GM12878 (cell line): ENCODE data around the gene TATDN2. TPM values are rescaled to one million over a fixed set of nuclear protein-coding genes. Genes with fewer than 3 reads are reported as not detected.
A peak's percentile ranks its signal among the peaks of the same experiment; 100 is the strongest.

ENCODE experiments used
- BCL11A ChIP-seq: IDR thresholded peaks from 2 replicates; pipeline ENCODE4 v1.6.1; 2011; ENCODE audit warnings: low read depth, low read length
- FOS ChIP-seq: IDR thresholded peaks from 3 replicates; pipeline ENCODE4 v1.6.1; 2011; ENCODE audit warnings: borderline replicate concordance; ENCODE audit not compliant: insufficient read length; ENCODE audit errors: extremely low read depth
- GATAD2B ChIP-seq: fragments of 450-650 bp; conservative IDR thresholded peaks from 2 replicates; pipeline ENCODE4 v1.6.1; 2017; ENCODE audit warnings: low read depth, mild to moderate bottlenecking, moderate library complexity
- JUNB ChIP-seq: IDR thresholded peaks from 2 replicates; pipeline ENCODE4 v1.6.1; 2016; ENCODE audit warnings: antibody characterized with exemption, mild to moderate bottlenecking
- KLF5 ChIP-seq: fragments of 450-650 bp; IDR thresholded peaks from 2 replicates; pipeline ENCODE4 v1.6.1; 2014; ENCODE audit warnings: mild to moderate bottlenecking; ENCODE audit not compliant: partially characterized antibody
- MTA3 ChIP-seq: IDR thresholded peaks from 2 replicates; pipeline ENCODE4 v1.6.1; 2012; ENCODE audit warnings: low read length, inconsistent platforms, borderline replicate concordance
- MYC ChIP-seq: IDR thresholded peaks from 2 replicates; pipeline ENCODE4 v1.6.1; 2011; ENCODE audit warnings: mild to moderate bottlenecking, low read length, moderate library complexity, inconsistent platforms; ENCODE audit not compliant: insufficient read depth, insufficient replicate concordance, insufficient read length, severe bottlenecking
- NFYB ChIP-seq: IDR thresholded peaks from 2 replicates; pipeline ENCODE4 v1.6.1; 2011; ENCODE audit warnings: low read depth, mild to moderate bottlenecking, low read length, improper control_type of control experiment, moderate library complexity; ENCODE audit not compliant: insufficient read depth
- NR2F1 ChIP-seq: fragments of 450-650 bp; conservative IDR thresholded peaks from 2 replicates; pipeline ENCODE4 v1.6.1; 2017; ENCODE audit warnings: mild to moderate bottlenecking
- NRF1 ChIP-seq: conservative IDR thresholded peaks from 2 replicates; pipeline ENCODE4 v1.6.1; 2011; ENCODE audit warnings: mild to moderate bottlenecking, low read depth, low read length, improper control_type of control experiment
- SIN3A ChIP-seq: IDR thresholded peaks from 2 replicates; pipeline ENCODE4 v1.6.1; 2012; ENCODE audit warnings: low read depth, low read length, improper control_type of control experiment
- TBL1XR1 ChIP-seq: IDR thresholded peaks from 2 replicates; pipeline ENCODE4 v1.6.1; 2012; ENCODE audit warnings: low read depth, low read length, improper control_type of control experiment
- ZBED1 ChIP-seq: IDR thresholded peaks from 2 replicates; pipeline ENCODE4 v1.6.1; 2016; ENCODE audit warnings: borderline replicate concordance
- ZNF207 ChIP-seq: fragments of 450-650 bp; IDR thresholded peaks from 2 replicates; pipeline ENCODE4 v1.6.1; 2014; ENCODE audit warnings: antibody characterized with exemption, mild to moderate bottlenecking, borderline replicate concordance
- polyA plus RNA-seq, 11 experiments: library from polyadenylated mRNA; depleted of rRNA in 4 of 11; unstranded in 6 of 11; stranded (reverse) in 5 of 11; fragments of >200 nt; fragmentation: Nextera tagmentation in 4 of 11; fragmentation: Illumina TruSeq in 1 of 11; extraction: Ambion mirVana in 4 of 11; extraction: Trizol in 1 of 11; gene quantifications; 1 replicate in 1 of 11; 2 replicates in 10 of 11; pipeline versions ENCODE4 v1.2.1 to v1.2.3, GENCODE V29; 2011 to 2016; ENCODE audit warnings: inconsistent platforms in 2 of 11, missing spikeins in 2 of 11, low read depth in 1 of 11
- total RNA-seq, 4 experiments: library from RNA; depleted of rRNA in 3 of 4; stranded (reverse); fragments of >200 nt in 3 of 4; fragmentation: Illumina TruSeq in 1 of 4; extraction: Trizol in 1 of 4; gene quantifications; 2 replicates each; pipeline versions ENCODE4 v1.2.1 to v1.2.3, GENCODE V29; 2013 to 2021
- TF ChIP-seq, protein P1 (sequence below): fragments of 450-650 bp; IDR thresholded peaks from 2 replicates; pipeline ENCODE4 v1.6.1; 2018; ENCODE audit warnings: mild to moderate bottlenecking, low read depth, moderate library complexity; ENCODE audit not compliant: partially characterized antibody
- TF ChIP-seq, protein P2 (sequence below): IDR thresholded peaks from 2 replicates; pipeline ENCODE4 v1.6.1; 2012; ENCODE audit warnings: improper control_type of control experiment, low read depth, low read length; ENCODE audit not compliant: insufficient replicate concordance
- TF ChIP-seq, protein P3 (sequence below): fragments of 150-350 bp; IDR thresholded peaks from 2 replicates; pipeline ENCODE4 v1.6.1; 2014; ENCODE audit warnings: mild to moderate bottlenecking, low read depth, low read length

The TATDN2 gene
- total and polyA plus RNA-seq, 10 of the 15 experiments (the other 5 are each of a cell fraction or from before 2014, with no cell fraction given): 4.2 to 36.5 (median 15.8) TPM

DNA sequence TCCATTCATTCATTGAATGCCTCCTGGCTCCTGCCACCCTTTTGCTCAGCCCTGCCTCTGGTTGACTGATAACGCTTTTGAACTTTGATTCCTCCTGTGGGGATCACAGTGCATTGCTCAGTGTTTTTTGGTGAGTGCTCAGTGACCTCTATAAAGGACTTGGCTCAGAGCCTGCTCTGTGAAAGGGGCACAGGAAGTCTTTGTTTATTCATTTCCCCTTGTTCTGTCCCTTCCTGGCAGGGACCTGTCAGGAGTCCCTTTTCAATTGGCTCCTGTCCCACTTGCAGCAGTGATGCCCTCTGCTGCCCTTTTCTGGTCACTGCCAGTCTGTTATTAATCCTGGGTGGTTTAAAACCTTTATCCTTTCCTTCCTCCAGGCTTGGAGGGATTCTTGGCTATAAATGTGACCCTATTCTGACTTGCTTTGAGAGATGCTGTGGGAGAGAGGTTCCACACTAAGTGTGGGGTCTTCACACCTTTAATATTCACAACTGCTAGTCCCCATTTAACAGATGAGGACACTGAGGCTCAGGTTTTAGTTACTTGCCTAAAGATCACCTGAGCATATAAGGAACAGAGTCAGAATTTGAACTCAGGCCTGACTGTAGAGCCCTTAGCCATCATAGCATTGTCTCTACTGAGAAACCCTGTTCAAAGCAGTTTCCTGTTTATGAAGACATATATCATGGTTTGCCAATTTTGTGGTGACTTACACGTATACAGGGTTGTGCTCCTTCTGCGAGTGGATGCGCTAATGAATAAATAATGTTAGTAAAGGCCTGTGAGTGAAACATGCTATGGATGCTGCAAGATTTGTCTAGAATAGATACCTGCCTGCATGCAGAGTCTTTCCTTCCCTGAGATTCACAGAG is 23.2 kb upstream of the TATDN2 start (continued):
- TF ChIP-seq JUNB: no peak
- peak; percentile 63 for TF ChIP-seq KLF5
- no peak for TF ChIP-seq SIN3A
- peak; percentile 40; the same call in 1 of the 2 replicates for TF ChIP-seq NR2F1
- TF ChIP-seq BCL11A: no peak
- TF ChIP-seq ZNF207: peak; percentile 66; the same call in 1 of the 2 replicates
- TF ChIP-seq GATAD2B: no peak
- TF ChIP-seq, protein P1, sequence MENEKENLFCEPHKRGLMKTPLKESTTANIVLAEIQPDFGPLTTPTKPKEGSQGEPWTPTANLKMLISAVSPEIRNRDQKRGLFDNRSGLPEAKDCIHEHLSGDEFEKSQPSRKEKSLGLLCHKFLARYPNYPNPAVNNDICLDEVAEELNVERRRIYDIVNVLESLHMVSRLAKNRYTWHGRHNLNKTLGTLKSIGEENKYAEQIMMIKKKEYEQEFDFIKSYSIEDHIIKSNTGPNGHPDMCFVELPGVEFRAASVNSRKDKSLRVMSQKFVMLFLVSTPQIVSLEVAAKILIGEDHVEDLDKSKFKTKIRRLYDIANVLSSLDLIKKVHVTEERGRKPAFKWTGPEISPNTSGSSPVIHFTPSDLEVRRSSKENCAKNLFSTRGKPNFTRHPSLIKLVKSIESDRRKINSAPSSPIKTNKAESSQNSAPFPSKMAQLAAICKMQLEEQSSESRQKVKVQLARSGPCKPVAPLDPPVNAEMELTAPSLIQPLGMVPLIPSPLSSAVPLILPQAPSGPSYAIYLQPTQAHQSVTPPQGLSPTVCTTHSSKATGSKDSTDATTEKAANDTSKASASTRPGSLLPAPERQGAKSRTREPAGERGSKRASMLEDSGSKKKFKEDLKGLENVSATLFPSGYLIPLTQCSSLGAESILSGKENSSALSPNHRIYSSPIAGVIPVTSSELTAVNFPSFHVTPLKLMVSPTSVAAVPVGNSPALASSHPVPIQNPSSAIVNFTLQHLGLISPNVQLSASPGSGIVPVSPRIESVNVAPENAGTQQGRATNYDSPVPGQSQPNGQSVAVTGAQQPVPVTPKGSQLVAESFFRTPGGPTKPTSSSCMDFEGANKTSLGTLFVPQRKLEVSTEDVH: no peak
- TF ChIP-seq MYC: no peak
- TF ChIP-seq FOS: no peak
- peak; percentile 35; the same call in 1 of the 2 replicates for TF ChIP-seq TBL1XR1
- TF ChIP-seq, protein P2, sequence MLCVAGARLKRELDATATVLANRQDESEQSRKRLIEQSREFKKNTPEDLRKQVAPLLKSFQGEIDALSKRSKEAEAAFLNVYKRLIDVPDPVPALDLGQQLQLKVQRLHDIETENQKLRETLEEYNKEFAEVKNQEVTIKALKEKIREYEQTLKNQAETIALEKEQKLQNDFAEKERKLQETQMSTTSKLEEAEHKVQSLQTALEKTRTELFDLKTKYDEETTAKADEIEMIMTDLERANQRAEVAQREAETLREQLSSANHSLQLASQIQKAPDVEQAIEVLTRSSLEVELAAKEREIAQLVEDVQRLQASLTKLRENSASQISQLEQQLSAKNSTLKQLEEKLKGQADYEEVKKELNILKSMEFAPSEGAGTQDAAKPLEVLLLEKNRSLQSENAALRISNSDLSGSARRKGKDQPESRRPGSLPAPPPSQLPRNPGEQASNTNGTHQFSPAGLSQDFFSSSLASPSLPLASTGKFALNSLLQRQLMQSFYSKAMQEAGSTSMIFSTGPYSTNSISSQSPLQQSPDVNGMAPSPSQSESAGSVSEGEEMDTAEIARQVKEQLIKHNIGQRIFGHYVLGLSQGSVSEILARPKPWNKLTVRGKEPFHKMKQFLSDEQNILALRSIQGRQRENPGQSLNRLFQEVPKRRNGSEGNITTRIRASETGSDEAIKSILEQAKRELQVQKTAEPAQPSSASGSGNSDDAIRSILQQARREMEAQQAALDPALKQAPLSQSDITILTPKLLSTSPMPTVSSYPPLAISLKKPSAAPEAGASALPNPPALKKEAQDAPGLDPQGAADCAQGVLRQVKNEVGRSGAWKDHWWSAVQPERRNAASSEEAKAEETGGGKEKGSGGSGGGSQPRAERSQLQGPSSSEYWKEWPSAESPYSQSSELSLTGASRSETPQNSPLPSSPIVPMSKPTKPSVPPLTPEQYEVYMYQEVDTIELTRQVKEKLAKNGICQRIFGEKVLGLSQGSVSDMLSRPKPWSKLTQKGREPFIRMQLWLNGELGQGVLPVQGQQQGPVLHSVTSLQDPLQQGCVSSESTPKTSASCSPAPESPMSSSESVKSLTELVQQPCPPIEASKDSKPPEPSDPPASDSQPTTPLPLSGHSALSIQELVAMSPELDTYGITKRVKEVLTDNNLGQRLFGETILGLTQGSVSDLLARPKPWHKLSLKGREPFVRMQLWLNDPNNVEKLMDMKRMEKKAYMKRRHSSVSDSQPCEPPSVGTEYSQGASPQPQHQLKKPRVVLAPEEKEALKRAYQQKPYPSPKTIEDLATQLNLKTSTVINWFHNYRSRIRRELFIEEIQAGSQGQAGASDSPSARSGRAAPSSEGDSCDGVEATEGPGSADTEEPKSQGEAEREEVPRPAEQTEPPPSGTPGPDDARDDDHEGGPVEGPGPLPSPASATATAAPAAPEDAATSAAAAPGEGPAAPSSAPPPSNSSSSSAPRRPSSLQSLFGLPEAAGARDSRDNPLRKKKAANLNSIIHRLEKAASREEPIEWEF: no peak
- no peak for TF ChIP-seq ZBED1
- TF ChIP-seq, protein P3, sequence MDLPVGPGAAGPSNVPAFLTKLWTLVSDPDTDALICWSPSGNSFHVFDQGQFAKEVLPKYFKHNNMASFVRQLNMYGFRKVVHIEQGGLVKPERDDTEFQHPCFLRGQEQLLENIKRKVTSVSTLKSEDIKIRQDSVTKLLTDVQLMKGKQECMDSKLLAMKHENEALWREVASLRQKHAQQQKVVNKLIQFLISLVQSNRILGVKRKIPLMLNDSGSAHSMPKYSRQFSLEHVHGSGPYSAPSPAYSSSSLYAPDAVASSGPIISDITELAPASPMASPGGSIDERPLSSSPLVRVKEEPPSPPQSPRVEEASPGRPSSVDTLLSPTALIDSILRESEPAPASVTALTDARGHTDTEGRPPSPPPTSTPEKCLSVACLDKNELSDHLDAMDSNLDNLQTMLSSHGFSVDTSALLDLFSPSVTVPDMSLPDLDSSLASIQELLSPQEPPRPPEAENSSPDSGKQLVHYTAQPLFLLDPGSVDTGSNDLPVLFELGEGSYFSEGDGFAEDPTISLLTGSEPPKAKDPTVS: no peak
- TF ChIP-seq NRF1: no peak
- no peak for TF ChIP-seq MTA3
- no peak for TF ChIP-seq NFYB
